ENCODE data around the gene PLIN5. TPM values are rescaled to one million over a fixed set of nuclear protein-coding genes. Genes with fewer than 3 reads are reported as not detected.

The PLIN5 gene
- total RNA-seq, 2 donors from 2014 or later, result 72.9 to 132 TPM

GRCh38 chr19:4498694-4499093, 36.3 kb downstream of the PLIN5 start:
- no peaks in the 10 kb centered on the region for H3K4me1 ChIP-seq
- H3K4me3 ChIP-seq, result no peak overlapping the region
- DNase-seq, result no peak
- H3K9me3 ChIP-seq, result no peaks in the 10 kb centered on the region
- intact Hi-C loops (cut with DNase I), result no loop called here
- no peak for ATAC-seq
- H3K27me3 ChIP-seq, result no peaks in the 10 kb centered on the region
- H3K27ac ChIP-seq, result no peak overlapping the region
- no peak for TF ChIP-seq POLR2A (IDR thresholded peaks at IDR 0.05)
- no peak for TF ChIP-seq CTCF (IDR thresholded peaks at IDR 0.05)
- peaks cover 7 to 13% of the 10 kb centered on the region in 2 donors for H3K36me3 ChIP-seq (replicated peaks in 1 of 2; ENCODE audit: insufficient read depth in 1 of 2, low read depth in 2 of 2)
- 88 to 98% methylated on average over 7 to 12 of the region's 12 CpGs for WGBS, 2 donors

GRCh38 chr19:4497770-4498389, 37.1 kb downstream of the PLIN5 start:
- DNase-seq (no peak), ATAC-seq (no peak)
- Histone ChIP-seq H3K27me3 (no peaks in the 10 kb centered on the region), H3K9me3 (no peaks in the 10 kb centered on the region), H3K4me1 (no peaks in the 10 kb centered on the region), H3K36me3 (replicated peaks in 1 of 2; ENCODE audit: insufficient read depth in 1 of 2, low read depth in 2 of 2) (peaks cover 9 to 14% of the 10 kb centered on the region in 2 donors), H3K27ac (no peak overlapping the region), H3K4me3 (no peak overlapping the region)
- TF ChIP-seq CTCF (IDR thresholded peaks at IDR 0.05), result no peak
- TF ChIP-seq POLR2A (IDR thresholded peaks at IDR 0.05), result no peak
- 90 to 97% methylated on average over 17 to 22 of the region's 25 CpGs for WGBS, 2 donors
- intact Hi-C loops (cut with DNase I), result no loop called here

- Histone ChIP-seq H3K4me1 (no peaks in the 10 kb centered on the region), H3K4me3 (no peak overlapping the region), H3K27ac (no peak overlapping the region), H3K36me3 (replicated peaks in 1 of 2; ENCODE audit: insufficient read depth in 1 of 2, low read depth in 2 of 2) (peaks cover 9 to 12% of the 10 kb centered on the region in 2 donors), H3K27me3 (no peaks in the 10 kb centered on the region), H3K9me3 (no peaks in the 10 kb centered on the region)
- ATAC-seq (no peak), DNase-seq (no peak)
- WGBS, 2 donors, result 87 to 91% methylated on average over 7 to 18 of the region's 18 CpGs
- TF ChIP-seq CTCF (IDR thresholded peaks at IDR 0.05) (no peak), POLR2A (IDR thresholded peaks at IDR 0.05) (no peak)
- intact Hi-C loops (cut with DNase I), result no loop called here
Observed at GRCh38 chr19:4496304-4496703, 38.7 kb downstream of the PLIN5 start.

- ATAC-seq (no peak), DNase-seq (peak in 1 of 4 donors; percentile 21)
- no peaks in the 10 kb centered on the region for H3K27me3 ChIP-seq
- peaks cover 9 to 12% of the 10 kb centered on the region in 2 donors for H3K36me3 ChIP-seq (replicated peaks in 1 of 2; ENCODE audit: insufficient read depth in 1 of 2, low read depth in 2 of 2)
- no peaks in the 10 kb centered on the region for H3K4me1 ChIP-seq
- intact Hi-C loops (cut with DNase I), result no loop called here
- H3K27ac ChIP-seq, result no peak overlapping the region
- H3K9me3 ChIP-seq, result no peaks in the 10 kb centered on the region
- peak in 3 of 7 experiments; percentile 7 to 24 (median 14) for TF ChIP-seq CTCF (IDR thresholded peaks at IDR 0.05)
- TF ChIP-seq POLR2A (IDR thresholded peaks at IDR 0.05), result no peak
- WGBS, 2 donors, result 82 to 93% methylated on average over 8 to 12 of the region's 12 CpGs
- no peak overlapping the region for H3K4me3 ChIP-seq
Observed at GRCh38 chr19:4495471-4495870, 39.6 kb downstream of the PLIN5 start.

- no peak for TF ChIP-seq POLR2A (IDR thresholded peaks at IDR 0.05)
- TF ChIP-seq CTCF (IDR thresholded peaks at IDR 0.05), result no peak
- no peak for DNase-seq
- Histone ChIP-seq H3K4me3 (no peak overlapping the region), H3K36me3 (replicated peaks in 1 of 2; ENCODE audit: insufficient read depth in 1 of 2, low read depth in 2 of 2) (peaks cover 9 to 12% of the 10 kb centered on the region in 2 donors), H3K9me3 (no peaks in the 10 kb centered on the region), H3K27me3 (no peaks in the 10 kb centered on the region), H3K4me1 (no peaks in the 10 kb centered on the region), H3K27ac (no peak overlapping the region)
- ATAC-seq, result no peak
- intact Hi-C loops (cut with DNase I), result no loop called here
- 95% methylated on average over 8 of the region's 8 CpGs for WGBS, 2 donors
Observed at GRCh38 chr19:4494691-4495064, 40.3 kb downstream of the PLIN5 start.
